IgD-negative memory B cell (primary cell): ENCODE results near the gene SPSB1. TPM values are rescaled to one million over a fixed set of nuclear protein-coding genes. Genes with fewer than 3 reads are reported as not detected.

Experiments
- H3K27ac Mint-ChIP-seq, 3 donors: one replicate each; pipeline ENCODE4 v1.8.0; 2020 to 2022; ENCODE audit warnings: mild to moderate bottlenecking in 3 of 3, mixed read lengths in 3 of 3, moderate library complexity in 1 of 3
- H3K27me3 Mint-ChIP-seq: one replicate; pipeline ENCODE4 v1.8.0; 2021; ENCODE audit warnings: mixed read lengths
- H3K36me3 Mint-ChIP-seq: one replicate; pipeline ENCODE4 v1.8.0; 2020; ENCODE audit warnings: mild to moderate bottlenecking, mixed read lengths
- H3K4me1 Mint-ChIP-seq, 3 donors: one replicate each; pipeline ENCODE4 v1.8.0; 2020 to 2022; ENCODE audit warnings: mixed read lengths in 3 of 3, mild to moderate bottlenecking in 1 of 3
- H3K4me3 Mint-ChIP-seq, 4 donors: one replicate each; pipeline ENCODE4 v1.8.0; 2020 to 2022; ENCODE audit warnings: mild to moderate bottlenecking in 4 of 4, mixed read lengths in 4 of 4, moderate library complexity in 3 of 4
- H3K9me3 Mint-ChIP-seq, 3 donors: one replicate each; pipeline ENCODE4 v1.8.0; 2020 to 2021; ENCODE audit warnings: mixed read lengths in 3 of 3, mild to moderate bottlenecking in 1 of 3
- polyA plus RNA-seq: library from polyadenylated mRNA; unstranded; fragments of 300-500 nt; fragmentation: Illumina TruSeq; gene quantifications from one replicate; pipeline ENCODE4 v1.2.3, GENCODE V29; 2021

The SPSB1 gene
- polyA plus RNA-seq, 1 donor from 2014 or later = 1.8 TPM

DNA sequence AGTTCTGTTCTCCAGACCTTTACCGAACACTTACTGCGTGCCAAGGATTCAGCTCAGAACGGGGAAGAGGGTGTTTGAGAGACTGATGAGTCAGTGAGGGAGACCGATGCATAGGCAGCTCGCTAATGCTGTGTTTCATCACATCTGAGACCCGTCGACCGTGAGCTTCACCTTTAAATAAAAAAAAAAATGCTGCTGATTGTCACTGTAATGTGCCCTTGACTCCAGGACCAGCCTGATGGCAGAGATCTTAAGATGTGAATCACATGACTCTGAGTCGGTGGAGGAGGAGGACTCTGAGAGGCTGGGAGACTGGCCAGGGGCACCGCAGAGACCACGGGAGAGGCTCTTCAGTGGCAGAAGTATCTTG, 28.8 kb downstream of the SPSB1 start:
- Mint-ChIP-seq H3K9me3 (no peaks in the 10 kb centered on the region), H3K36me3 (peaks cover 1% of the 10 kb centered on the region), H3K4me1 (peaks cover 12 to 15% (median 12%) of the 10 kb centered on the region in 3 donors), H3K27me3 (no peaks in the 10 kb centered on the region), H3K4me3 (peak overlapping the region in 1 of 4 donors; percentile 65), H3K27ac (no peak overlapping the region)

GRCh38 chr1:9321986-9322660, 29.4 kb downstream of the SPSB1 start:
- Mint-ChIP-seq H3K27ac (no peak overlapping the region), H3K9me3 (no peaks in the 10 kb centered on the region), H3K27me3 (no peaks in the 10 kb centered on the region), H3K4me3 (no peak overlapping the region), H3K4me1 (peaks cover 12% of the 10 kb centered on the region in 3 donors), H3K36me3 (peaks cover 1% of the 10 kb centered on the region)

- H3K36me3 Mint-ChIP-seq = peaks cover 1% of the 10 kb centered on the region
- H3K27me3 Mint-ChIP-seq = no peaks in the 10 kb centered on the region
- peaks cover 5 to 12% (median 12%) of the 10 kb centered on the region in 3 donors for H3K4me1 Mint-ChIP-seq
- no peak overlapping the region for H3K4me3 Mint-ChIP-seq
- H3K9me3 Mint-ChIP-seq = no peaks in the 10 kb centered on the region
- no peak overlapping the region for H3K27ac Mint-ChIP-seq
These were observed 30.1 kb downstream of the SPSB1 start for GRCh38 chr1:9322661-9323244.

GRCh38 chr1:9324246-9325096, 31.8 kb downstream of the SPSB1 start:
- Mint-ChIP-seq H3K4me1 (peaks cover 5 to 8% (median 7%) of the 10 kb centered on the region in 3 donors), H3K27me3 (no peaks in the 10 kb centered on the region), H3K9me3 (no peaks in the 10 kb centered on the region), H3K4me3 (no peak overlapping the region), H3K27ac (no peak overlapping the region), H3K36me3 (no peaks in the 10 kb centered on the region)

- H3K27me3 Mint-ChIP-seq = no peaks in the 10 kb centered on the region
- peaks cover 0 to 2% (median 0%) of the 10 kb centered on the region in 3 donors for H3K4me1 Mint-ChIP-seq
- no peak overlapping the region for H3K27ac Mint-ChIP-seq
- H3K4me3 Mint-ChIP-seq = no peak overlapping the region
- H3K9me3 Mint-ChIP-seq = no peaks in the 10 kb centered on the region
- H3K36me3 Mint-ChIP-seq = no peaks in the 10 kb centered on the region
These were observed 33.9 kb downstream of the SPSB1 start for GRCh38 chr1:9326596-9326995.

- no peaks in the 10 kb centered on the region for H3K9me3 Mint-ChIP-seq
- H3K4me1 Mint-ChIP-seq = peaks cover 0 to 9% (median 6%) of the 10 kb centered on the region in 3 donors
- no peaks in the 10 kb centered on the region for H3K27me3 Mint-ChIP-seq
- H3K4me3 Mint-ChIP-seq = no peak overlapping the region
- no peaks in the 10 kb centered on the region for H3K36me3 Mint-ChIP-seq
- no peak overlapping the region for H3K27ac Mint-ChIP-seq
These were observed 35.5 kb downstream of the SPSB1 start for GRCh38 chr1:9328201-9328600.

DNA sequence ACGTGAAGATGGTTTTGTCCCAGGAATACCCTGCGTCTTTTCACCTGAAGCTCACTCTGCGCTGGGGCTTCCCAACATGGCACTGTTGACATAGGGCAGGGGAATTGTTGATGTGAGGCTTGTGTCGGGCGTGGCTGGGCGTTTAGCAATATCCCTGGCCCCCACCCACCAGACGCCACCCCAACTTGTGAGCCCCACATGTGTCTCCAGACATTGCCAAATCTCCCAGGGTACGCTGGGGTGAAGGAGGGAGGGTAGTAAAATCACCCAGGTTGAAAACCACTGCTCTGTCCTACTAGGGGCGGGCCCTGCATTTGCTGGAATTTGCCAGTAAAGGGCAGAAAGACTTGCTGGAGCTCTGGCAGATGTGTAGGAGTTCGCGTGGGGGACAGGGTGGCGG, 36.0 kb downstream of the SPSB1 start:
- Mint-ChIP-seq H3K9me3 (no peaks in the 10 kb centered on the region), H3K27me3 (no peaks in the 10 kb centered on the region), H3K36me3 (no peaks in the 10 kb centered on the region), H3K4me1 (peaks cover 0 to 9% (median 6%) of the 10 kb centered on the region in 3 donors), H3K27ac (no peak overlapping the region), H3K4me3 (no peak overlapping the region)

DNA sequence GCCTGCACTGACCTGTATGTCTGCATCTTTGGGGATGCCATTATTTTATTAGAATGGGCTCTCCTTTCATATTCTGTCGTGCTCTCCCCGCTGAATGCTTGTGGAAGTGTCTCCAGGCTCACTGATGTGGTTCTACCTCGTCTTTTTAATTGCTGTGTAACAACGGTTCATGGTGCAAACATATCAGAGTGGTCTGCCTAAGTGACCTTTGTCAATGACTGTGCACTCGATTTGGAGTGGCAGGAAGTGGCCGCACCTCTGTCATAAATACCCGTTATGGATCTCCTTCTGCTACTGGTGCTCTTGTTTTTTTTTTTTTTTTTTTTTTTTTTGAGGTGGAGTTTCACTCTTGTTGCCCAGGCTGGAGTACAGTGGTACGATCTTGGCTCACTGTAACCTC, 38.3 kb downstream of the SPSB1 start:
- no peaks in the 10 kb centered on the region for H3K9me3 Mint-ChIP-seq
- H3K27ac Mint-ChIP-seq = no peak overlapping the region
- no peaks in the 10 kb centered on the region for H3K27me3 Mint-ChIP-seq
- H3K4me3 Mint-ChIP-seq = no peak overlapping the region
- H3K36me3 Mint-ChIP-seq = peaks cover 2% of the 10 kb centered on the region
- peaks cover 0 to 9% (median 7%) of the 10 kb centered on the region in 3 donors for H3K4me1 Mint-ChIP-seq

DNA sequence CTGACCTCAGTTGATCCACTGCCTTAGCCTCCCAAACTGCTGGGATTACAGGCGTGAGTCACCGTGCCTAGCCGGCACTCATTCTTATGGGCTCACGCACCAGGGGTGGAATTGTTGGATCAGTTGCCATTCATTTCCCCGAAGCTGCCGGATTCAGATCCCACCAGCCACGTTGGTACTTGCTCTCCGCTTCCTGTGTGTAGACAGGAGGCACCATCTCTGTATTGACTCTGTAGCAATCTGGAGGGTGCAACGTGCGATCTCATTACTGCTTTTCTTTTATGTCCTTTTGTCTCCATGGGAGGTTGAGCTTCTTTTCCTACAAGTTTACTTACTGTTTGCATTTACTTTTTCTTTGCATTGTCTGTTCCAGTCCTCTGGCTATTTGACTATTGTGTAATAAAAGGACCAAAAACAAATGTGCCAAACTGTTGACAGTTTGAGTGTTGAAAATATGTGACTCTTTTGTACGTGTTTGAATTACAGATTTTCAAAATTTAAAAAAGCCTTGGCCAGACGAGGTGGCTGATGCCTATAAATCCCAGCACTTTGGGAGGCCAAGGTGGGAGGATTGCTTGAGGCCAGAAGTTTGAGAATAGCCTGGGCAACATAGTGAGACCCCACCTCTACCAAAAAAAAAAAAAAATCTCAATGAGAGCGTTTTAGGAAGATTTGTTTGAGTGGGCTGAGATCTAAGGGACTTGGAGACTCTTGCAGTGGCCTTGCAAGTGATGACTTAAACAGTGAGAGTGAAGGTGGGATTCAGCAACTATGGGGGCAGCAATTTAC, 39.1 kb downstream of the SPSB1 start:
- H3K36me3 Mint-ChIP-seq = peaks cover 2% of the 10 kb centered on the region
- H3K4me3 Mint-ChIP-seq = no peak overlapping the region
- H3K27me3 Mint-ChIP-seq = no peaks in the 10 kb centered on the region
- no peaks in the 10 kb centered on the region for H3K9me3 Mint-ChIP-seq
- peaks cover 0 to 9% (median 7%) of the 10 kb centered on the region in 3 donors for H3K4me1 Mint-ChIP-seq
- peak overlapping the region in 1 of 3 donors; percentile 7 for H3K27ac Mint-ChIP-seq

DNA sequence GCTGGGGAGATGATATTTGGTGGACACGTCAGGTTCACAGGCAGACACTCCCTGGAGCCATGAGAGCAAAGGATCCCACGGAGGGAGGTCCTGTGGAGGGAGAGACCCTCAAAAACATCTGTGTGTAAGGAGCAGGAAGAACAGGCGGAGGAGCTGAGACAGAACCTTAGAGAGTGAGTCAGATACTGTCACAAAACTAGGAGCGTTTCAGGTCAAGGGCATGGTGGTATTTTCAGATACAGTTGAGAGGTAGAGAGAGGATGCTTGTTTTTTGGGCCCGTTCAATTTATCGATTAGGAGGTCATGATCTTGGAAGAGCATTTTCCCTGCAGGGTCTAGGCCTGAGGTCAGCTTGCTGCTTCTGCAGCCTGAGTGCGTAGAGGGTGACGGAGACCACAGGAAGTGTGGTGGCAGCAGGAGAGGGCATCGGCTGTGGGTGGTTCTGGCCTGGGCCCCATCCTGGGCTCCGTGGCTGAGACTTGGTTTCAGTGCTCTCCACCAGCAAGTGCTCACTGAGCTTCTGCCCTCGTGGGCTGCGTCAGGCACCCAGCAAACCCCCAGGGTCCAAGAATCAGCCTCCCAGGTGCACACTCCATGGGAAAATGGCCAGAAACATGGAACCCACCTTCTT, 39.9 kb downstream of the SPSB1 start:
- peak overlapping the region in 2 of 4 donors; percentile 6 to 79 for H3K4me3 Mint-ChIP-seq
- no peaks in the 10 kb centered on the region for H3K27me3 Mint-ChIP-seq
- H3K27ac Mint-ChIP-seq = no peak overlapping the region
- H3K9me3 Mint-ChIP-seq = no peaks in the 10 kb centered on the region
- H3K36me3 Mint-ChIP-seq = peaks cover 2% of the 10 kb centered on the region
- peaks cover 0 to 9% (median 7%) of the 10 kb centered on the region in 3 donors for H3K4me1 Mint-ChIP-seq

- Mint-ChIP-seq H3K36me3 (peaks cover 5% of the 10 kb centered on the region), H3K27ac (peak overlapping the region in 1 of 3 donors; percentile 50), H3K27me3 (peaks cover 4% of the 10 kb centered on the region), H3K9me3 (peaks cover 0 to 5% (median 0%) of the 10 kb centered on the region in 3 donors), H3K4me3 (no peak overlapping the region), H3K4me1 (peaks cover 0 to 1% (median 0%) of the 10 kb centered on the region in 3 donors)
These were observed 45.9 kb downstream of the SPSB1 start for GRCh38 chr1:9338397-9339246.

DNA sequence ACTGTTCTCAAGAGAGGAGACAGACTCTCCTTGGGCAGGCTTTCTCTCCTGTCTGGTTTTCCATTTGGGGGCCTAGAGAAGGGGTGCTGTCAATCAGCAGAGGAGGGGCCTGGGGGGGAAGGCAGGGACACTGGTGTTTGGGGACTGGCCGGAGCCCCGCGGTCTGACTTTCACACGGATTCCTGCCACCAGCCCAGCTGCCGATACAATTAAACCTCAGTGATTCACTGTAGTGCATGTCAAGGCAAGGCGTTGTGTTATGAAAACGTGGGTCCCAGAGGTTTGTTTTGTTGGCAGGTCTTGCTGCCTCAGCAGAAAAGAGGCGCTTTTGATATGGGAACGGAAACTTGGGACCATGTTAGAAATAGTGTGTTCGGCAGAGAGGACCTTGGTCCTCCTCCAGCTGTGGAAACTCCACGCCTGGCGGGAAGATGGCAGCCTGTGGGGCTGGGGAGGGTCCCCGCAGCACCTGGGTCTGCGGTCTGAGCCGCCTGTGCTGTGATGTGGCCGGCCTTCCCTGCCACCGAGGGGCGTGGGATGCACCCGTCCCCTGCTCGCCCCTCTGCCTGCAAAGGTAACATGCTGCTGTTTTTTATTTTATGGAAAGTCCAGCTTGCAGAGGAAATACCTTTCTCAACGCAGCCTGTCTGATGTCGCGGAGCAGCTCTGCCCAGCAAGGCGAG, 47.6 kb downstream of the SPSB1 start:
- H3K27me3 Mint-ChIP-seq = peaks cover 4% of the 10 kb centered on the region
- H3K9me3 Mint-ChIP-seq = peaks cover 0 to 5% (median 0%) of the 10 kb centered on the region in 3 donors
- no peak overlapping the region for H3K27ac Mint-ChIP-seq
- peaks cover 0 to 2% (median 0%) of the 10 kb centered on the region in 3 donors for H3K4me1 Mint-ChIP-seq
- H3K4me3 Mint-ChIP-seq = no peak overlapping the region
- H3K36me3 Mint-ChIP-seq = peaks cover 3% of the 10 kb centered on the region

GRCh38 chr1:9340864-9341263, 48.2 kb downstream of the SPSB1 start:
- Mint-ChIP-seq H3K4me3 (no peak overlapping the region), H3K4me1 (peaks cover 0 to 2% (median 0%) of the 10 kb centered on the region in 3 donors), H3K36me3 (peaks cover 3% of the 10 kb centered on the region), H3K27me3 (peaks cover 4% of the 10 kb centered on the region), H3K9me3 (peaks cover 0 to 5% (median 0%) of the 10 kb centered on the region in 3 donors), H3K27ac (no peak overlapping the region)
